IMR-90 (cell line): ENCODE data around the gene ST6GALNAC3. TPM values are rescaled to one million over a fixed set of nuclear protein-coding genes. Genes with fewer than 3 reads are reported as not detected.
"Not testable (repeated sequence)": the region's sequence is repeated elsewhere in the genome, so short reads cannot be mapped to it uniquely, and the experiment has no call there.

Experiments used
- ATAC-seq: fragments of 200-7000 bp; cut with Tn5 transposase; 2 replicates; pipeline ENCODE4 v1.9.1; 2020; ENCODE audit warnings: low read depth, mild to moderate bottlenecking, moderate library complexity
- BruUV-seq: library from RNA; stranded (reverse); fragments of 400-500 nt; replicated peaks from 2 replicates; lab custom pipeline; 2021; lab: Mats Ljungman, UMichigan
- CTCF ChIA-PET: fragments of 300-600 bp; formaldehyde crosslinking; extraction: SDS; loops from one replicate; lab custom pipeline; 2021; ENCODE audit warnings: antibody characterized with exemption; lab: Yijun Ruan, JAX
- POLR2A ChIA-PET: fragments of 300-600 bp; sonication (Branson Sonifier 250); formaldehyde crosslinking; loops from one replicate; lab custom pipeline; 2022; ENCODE audit warnings: antibody characterized with exemption; ENCODE audit not compliant: unreplicated experiment; lab: Charles Lee
- DNase-seq: peaks from one replicate; pipeline ENCODE4 v3.0.0; 2013
- H2AFZ ChIP-seq: replicated peaks from 2 replicates; pipeline ENCODE3; 2013; ENCODE audit warnings: low read length, mild to moderate bottlenecking; ENCODE audit not compliant: poor library complexity
- H2AK5ac ChIP-seq: 2 replicates; pipeline ENCODE4 v1.6.1; 2013; ENCODE audit warnings: low read depth, low read length, inconsistent platforms
- H2AK9ac ChIP-seq: replicated peaks from 2 replicates; pipeline ENCODE3; 2013; ENCODE audit warnings: mild to moderate bottlenecking, low read depth, low read length, moderate library complexity; ENCODE audit not compliant: poor library complexity
- H2BK120ac ChIP-seq: 2 replicates; pipeline ENCODE4 v1.6.1; 2013; ENCODE audit warnings: low read depth, low read length, inconsistent platforms
- H2BK15ac ChIP-seq: 3 replicates; pipeline ENCODE4 v1.6.1; 2013; ENCODE audit warnings: low read depth, low read length, inconsistent platforms
- H2BK20ac ChIP-seq: 2 replicates; pipeline ENCODE4 v1.6.1; 2013; ENCODE audit warnings: low read depth, mild to moderate bottlenecking, inconsistent platforms, low read length, moderate library complexity
- H2BK5ac ChIP-seq: 2 replicates; pipeline ENCODE4 v1.6.1; 2013; ENCODE audit warnings: mild to moderate bottlenecking, low read depth, low read length, inconsistent platforms; ENCODE audit not compliant: poor library complexity, severe bottlenecking
- H3K14ac ChIP-seq: replicated peaks from 2 replicates; pipeline ENCODE4 v1.6.1; 2013; ENCODE audit warnings: low read depth, low read length, inconsistent platforms
- H3K18ac ChIP-seq: 2 replicates; pipeline ENCODE4 v1.6.1; 2013; ENCODE audit warnings: low read depth, low read length, control low read depth
- H3K23ac ChIP-seq: 2 replicates; pipeline ENCODE4 v1.6.1; 2013; ENCODE audit warnings: low read depth, low read length, inconsistent platforms
- H3K27ac ChIP-seq: 2 replicates; pipeline ENCODE4 v1.5.1; 2013; ENCODE audit warnings: mild to moderate bottlenecking, control low read depth, low read length; ENCODE audit not compliant: insufficient read depth
- H3K27me3 ChIP-seq: 2 replicates; pipeline ENCODE4 v1.6.1; 2013; ENCODE audit warnings: low read length; ENCODE audit not compliant: control insufficient read depth, insufficient read depth
- H3K36me3 ChIP-seq: 2 replicates; pipeline ENCODE4 v1.6.1; 2013; ENCODE audit warnings: low read length, mixed read lengths; ENCODE audit not compliant: control insufficient read depth, insufficient read depth
- H3K4ac ChIP-seq: 2 replicates; pipeline ENCODE4 v1.6.1; 2013; ENCODE audit warnings: low read depth, low read length, inconsistent platforms
- H3K4me1 ChIP-seq: 2 replicates; pipeline ENCODE4 v1.6.1; 2013; ENCODE audit warnings: low read length, mixed read lengths; ENCODE audit not compliant: control insufficient read depth, insufficient read depth
- H3K4me2 ChIP-seq: 2 replicates; pipeline ENCODE4 v1.6.1; 2013; ENCODE audit warnings: low read depth, mild to moderate bottlenecking, control low read depth, low read length, moderate library complexity
- H3K4me3 ChIP-seq: 2 replicates; pipeline ENCODE4 v1.5.1; 2013; ENCODE audit warnings: low read depth, mild to moderate bottlenecking, control low read depth, low read length, moderate library complexity; ENCODE audit not compliant: insufficient read depth
- H3K56ac ChIP-seq: 2 replicates; pipeline ENCODE4 v1.6.1; 2013; ENCODE audit warnings: low read length, inconsistent platforms; ENCODE audit not compliant: insufficient read depth; ENCODE audit errors: extremely low read depth
- H3K79me1 ChIP-seq, 2 experiments: 2 replicates each; pipeline ENCODE4 v1.6.1; 2013; ENCODE audit warnings: low read length in 2 of 2, inconsistent platforms in 1 of 2, low read depth in 1 of 2
- H3K9ac ChIP-seq: 2 replicates; pipeline ENCODE4 v1.6.1; 2013; ENCODE audit warnings: low read depth, low read length, control low read depth
- H3K9me1 ChIP-seq: 2 replicates; pipeline ENCODE4 v1.6.1; 2013; ENCODE audit warnings: low read length, inconsistent platforms; ENCODE audit not compliant: insufficient read depth
- H3K9me3 ChIP-seq: 2 replicates; pipeline ENCODE4 v1.6.1; 2013; ENCODE audit warnings: low read length; ENCODE audit not compliant: control insufficient read depth, insufficient read depth
- H4K20me1 ChIP-seq: 2 replicates; pipeline ENCODE4 v1.6.1; 2013; ENCODE audit warnings: low read length, inconsistent platforms; ENCODE audit not compliant: insufficient read depth
- H4K5ac ChIP-seq: 2 replicates; pipeline ENCODE4 v1.6.1; 2013; ENCODE audit warnings: mild to moderate bottlenecking, low read depth, low read length, control low read depth
- H4K8ac ChIP-seq, 2 experiments: 2 replicates each; pipeline ENCODE4 v1.6.1; 2013; ENCODE audit warnings: low read depth in 2 of 2, low read length in 2 of 2, control low read depth in 1 of 2, inconsistent platforms in 1 of 2
- H4K91ac ChIP-seq: 2 replicates; pipeline ENCODE4 v1.6.1; 2013; ENCODE audit warnings: low read depth, low read length, inconsistent platforms; ENCODE audit not compliant: insufficient read depth
- WGBS, 2 experiments: methylation state at CpG; one replicate each; pipeline versions ENCODE4 v1.1.5 to v1.1.7; 2013; ENCODE audit warnings: missing lambda C conversion rate in 2 of 2; ENCODE audit not compliant: insufficient read length in 1 of 2; ENCODE audit errors: extremely low coverage in 2 of 2; 5-methylcytosine and 5-hydroxymethylcytosine counted together
- dilution Hi-C: fragments of 300-500 bp; cut with HindIII; formaldehyde crosslinking; loops from one replicate; pipeline ENCODE4 v1.14.3; 2018; ENCODE audit warnings: low sequenced_read_pairs; ENCODE audit not compliant: unreplicated experiment
- in situ Hi-C: fragments of 300-500 bp; cut with MboI; formaldehyde crosslinking; loops from 3 replicates; pipeline ENCODE4 v1.14.3; 2019; ENCODE audit warnings: low sequenced_read_pairs, inconsistent platforms, mixed read lengths
- intact Hi-C: fragments of 100-400 bp; cut with micrococcal nuclease; formaldehyde crosslinking; loops from 2 replicates; pipeline ENCODE4 v1.10.0; 2022
- polyA plus RNA-seq, 3 experiments: library from polyadenylated mRNA; depleted of rRNA; stranded (reverse); fragments of >200 nt; gene quantifications; 2 replicates each; pipeline ENCODE4 v1.2.3, GENCODE V29; 2012; ENCODE audit warnings: low replicate concordance in 1 of 3
- total RNA-seq: library from RNA; depleted of rRNA; stranded (reverse); fragments of >200 nt; gene quantifications from 2 replicates; pipeline ENCODE4 v1.2.3, GENCODE V29; 2012

The ST6GALNAC3 gene
- total and polyA plus RNA-seq, 2 of the 4 experiments (the other 2 are of a cell fraction), result 0.65 to 1.3 TPM

GRCh38 chr1:76123411-76124064, 49.0 kb downstream of the ST6GALNAC3 start:
- intact Hi-C loops, H4K20me1 ChIP-seq: not testable (repeated sequence)

More at GRCh38 chr1:76123411-76124064, 49.0 kb downstream of the ST6GALNAC3 start:
- H2AFZ ChIP-seq, dilution Hi-C loops, H3K4me1 ChIP-seq, H4K8ac ChIP-seq, H3K4me3 ChIP-seq, DNase-seq, H3K9me1 ChIP-seq, H3K56ac ChIP-seq, ATAC-seq, in situ Hi-C loops, H3K23ac ChIP-seq, H3K9me3 ChIP-seq, H2BK15ac ChIP-seq, H3K4me2 ChIP-seq, H3K36me3 ChIP-seq, H3K27ac ChIP-seq, H3K4ac ChIP-seq, BruUV-seq, H4K5ac ChIP-seq, H2AK9ac ChIP-seq, H3K27me3 ChIP-seq, H2BK20ac ChIP-seq, POLR2A ChIA-PET, H3K9ac ChIP-seq, H2BK5ac ChIP-seq, H3K18ac ChIP-seq, H4K91ac ChIP-seq, H2AK5ac ChIP-seq, H3K79me1 ChIP-seq, H3K14ac ChIP-seq, H2BK120ac ChIP-seq: not testable (repeated sequence)
- WGBS, 2 experiments, result no CpG with 5 or more reads among the region's 5 CpGs
- CTCF ChIA-PET, result interaction anchor here (0.6 kb wide), 1 partner anchor 1331 kb away, joined by 3 read pairs; no protein-coding TSS in a partner anchor
